Stimulated activated CD8-positive, alpha-beta memory T cell treated with anti-CD3 and anti-CD28 coated beads, Interleukin-12 subunit alpha, Interleukin-12 subunit beta, amount 100 ng/mL, for 24 hours (primary cell): ENCODE data around the gene FGD5.

ENCODE experiments used
- DNase-seq: peaks from one replicate; pipeline ENCODE4 v3.0.0-alpha.2; 2020; ENCODE audit errors: extremely low read depth

Gene FGD5

GRCh38 chr3:14852717-14853116 lies 34.0 kb downstream of the FGD5 start:
- no peak for DNase-seq

GRCh38 chr3:14853271-14853951 lies 34.6 kb downstream of the FGD5 start:
- no peak for DNase-seq

- no peak for DNase-seq
These were observed 38.7 kb downstream of the FGD5 start for GRCh38 chr3:14857506-14857905.

GRCh38 chr3:14858105-14858504 lies 39.3 kb downstream of the FGD5 start:
- DNase-seq = no peak

- no peak for DNase-seq
These were observed 41.1 kb downstream of the FGD5 start for GRCh38 chr3:14859880-14860279.

GRCh38 chr3:14861031-14861430 lies 42.3 kb downstream of the FGD5 start:
- DNase-seq = no peak

- no peak for DNase-seq
These were observed 42.9 kb downstream of the FGD5 start for GRCh38 chr3:14861446-14862302.

- no peak for DNase-seq
These were observed 43.5 kb downstream of the FGD5 start for GRCh38 chr3:14862303-14862660.

GRCh38 chr3:14862661-14863230 lies 44.0 kb downstream of the FGD5 start:
- DNase-seq = no peak

GRCh38 chr3:14863333-14864100 lies 44.8 kb downstream of the FGD5 start:
- DNase-seq = no peak

- DNase-seq = no peak
These were observed 45.4 kb downstream of the FGD5 start for GRCh38 chr3:14864131-14864530.

- no peak for DNase-seq
These were observed 47.9 kb downstream of the FGD5 start for GRCh38 chr3:14866627-14867026.

GRCh38 chr3:14867936-14868570 lies 49.3 kb downstream of the FGD5 start:
- no peak for DNase-seq

- DNase-seq = no peak
These were observed 51.4 kb downstream of the FGD5 start for GRCh38 chr3:14869917-14870782.

- no peak for DNase-seq
These were observed 52.0 kb downstream of the FGD5 start for GRCh38 chr3:14870783-14871060.

- DNase-seq = no peak
These were observed 52.9 kb downstream of the FGD5 start for GRCh38 chr3:14871456-14872200.

- DNase-seq = no peak
These were observed 53.9 kb downstream of the FGD5 start for GRCh38 chr3:14872706-14873105.

GRCh38 chr3:14874784-14875183 lies 56.0 kb downstream of the FGD5 start:
- DNase-seq = no peak

- no peak for DNase-seq
These were observed 56.8 kb downstream of the FGD5 start for GRCh38 chr3:14875411-14876175.

GRCh38 chr3:14876921-14877333 lies 58.2 kb downstream of the FGD5 start:
- DNase-seq = no peak
